GM12874 (cell line): ENCODE data around the gene PGM1.
A peak's percentile ranks its signal among the peaks of the same experiment; 100 is the strongest.

ENCODE experiments used
- TF ChIP-seq, protein P1 (sequence below): IDR thresholded peaks from 2 replicates; pipeline ENCODE4 v1.5.1; 2011; ENCODE audit warnings: low read depth, mild to moderate bottlenecking, control low read depth, low read length, moderate library complexity; ENCODE audit not compliant: insufficient read depth

PGM1 gene

DNA sequence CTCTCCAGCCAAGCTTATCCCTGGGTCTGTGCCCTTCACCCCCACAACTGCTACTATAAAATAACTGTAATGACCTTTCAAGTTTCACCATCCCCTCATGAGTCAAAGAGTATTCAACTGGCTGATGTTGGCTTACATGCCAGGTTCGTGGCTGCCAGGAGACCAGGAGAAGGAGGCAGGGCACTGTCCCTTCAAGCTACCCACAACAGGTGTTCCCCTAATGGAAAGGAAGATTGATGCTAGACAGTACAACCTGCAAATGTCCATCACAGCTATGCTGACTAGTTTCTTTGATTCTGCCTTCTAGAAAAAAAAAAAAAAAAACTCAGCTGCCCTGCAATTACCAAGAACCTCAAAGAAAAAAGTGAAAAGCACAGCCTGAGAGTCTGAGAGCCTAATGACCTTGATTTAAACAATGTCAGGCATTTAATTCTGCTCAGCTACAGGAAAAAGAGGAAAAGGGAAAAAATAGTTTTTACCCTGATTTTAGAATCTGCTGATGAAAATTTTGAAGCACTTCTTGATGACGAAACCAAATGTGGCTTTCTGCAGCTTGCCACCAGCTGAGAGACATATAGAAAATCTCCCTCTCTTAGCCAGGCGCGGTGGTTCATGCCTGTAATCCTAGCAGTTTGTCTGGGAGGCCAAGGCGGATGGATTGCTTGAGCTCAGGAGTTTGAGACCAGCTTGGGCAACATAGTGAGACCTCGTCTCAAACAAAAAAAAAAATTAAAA lies 97.9 kb downstream of the PGM1 start:
- TF ChIP-seq, protein P1, sequence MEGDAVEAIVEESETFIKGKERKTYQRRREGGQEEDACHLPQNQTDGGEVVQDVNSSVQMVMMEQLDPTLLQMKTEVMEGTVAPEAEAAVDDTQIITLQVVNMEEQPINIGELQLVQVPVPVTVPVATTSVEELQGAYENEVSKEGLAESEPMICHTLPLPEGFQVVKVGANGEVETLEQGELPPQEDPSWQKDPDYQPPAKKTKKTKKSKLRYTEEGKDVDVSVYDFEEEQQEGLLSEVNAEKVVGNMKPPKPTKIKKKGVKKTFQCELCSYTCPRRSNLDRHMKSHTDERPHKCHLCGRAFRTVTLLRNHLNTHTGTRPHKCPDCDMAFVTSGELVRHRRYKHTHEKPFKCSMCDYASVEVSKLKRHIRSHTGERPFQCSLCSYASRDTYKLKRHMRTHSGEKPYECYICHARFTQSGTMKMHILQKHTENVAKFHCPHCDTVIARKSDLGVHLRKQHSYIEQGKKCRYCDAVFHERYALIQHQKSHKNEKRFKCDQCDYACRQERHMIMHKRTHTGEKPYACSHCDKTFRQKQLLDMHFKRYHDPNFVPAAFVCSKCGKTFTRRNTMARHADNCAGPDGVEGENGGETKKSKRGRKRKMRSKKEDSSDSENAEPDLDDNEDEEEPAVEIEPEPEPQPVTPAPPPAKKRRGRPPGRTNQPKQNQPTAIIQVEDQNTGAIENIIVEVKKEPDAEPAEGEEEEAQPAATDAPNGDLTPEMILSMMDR: no peak

DNA sequence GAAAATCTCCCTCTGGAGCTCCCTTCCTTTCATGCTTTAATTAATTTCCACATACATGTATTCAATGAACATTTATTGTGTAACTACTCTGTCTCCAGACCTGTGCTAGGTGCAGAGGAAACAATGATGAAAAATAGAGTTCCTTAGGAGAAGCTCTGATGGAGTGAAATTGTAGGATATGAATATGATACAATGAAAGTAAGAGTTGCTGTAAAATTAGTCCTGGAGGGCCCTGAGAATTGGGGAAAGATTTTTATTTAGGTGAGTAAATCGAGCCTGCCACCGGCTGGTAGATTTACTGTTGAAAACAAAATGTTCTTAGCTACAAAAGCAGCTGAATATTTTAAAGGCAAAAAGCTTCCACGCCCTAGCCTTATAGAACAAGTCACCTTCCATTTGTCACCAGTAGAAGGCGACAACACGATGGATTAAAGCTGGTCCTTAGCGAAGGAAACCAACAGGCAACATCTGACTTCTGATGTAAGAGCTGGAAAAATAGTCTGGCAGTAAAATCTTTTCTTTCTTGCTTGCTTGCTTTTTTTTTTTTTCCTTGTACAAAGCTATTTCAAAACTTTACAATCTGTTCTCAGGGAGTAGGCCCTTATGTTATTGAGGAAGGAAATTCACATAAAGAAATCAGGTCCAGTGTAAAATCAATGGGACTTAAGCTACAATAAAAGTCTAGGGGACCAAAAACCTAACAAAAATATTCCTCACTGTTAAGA lies 98.7 kb downstream of the PGM1 start:
- TF ChIP-seq, protein P1: peak; percentile 77

DNA sequence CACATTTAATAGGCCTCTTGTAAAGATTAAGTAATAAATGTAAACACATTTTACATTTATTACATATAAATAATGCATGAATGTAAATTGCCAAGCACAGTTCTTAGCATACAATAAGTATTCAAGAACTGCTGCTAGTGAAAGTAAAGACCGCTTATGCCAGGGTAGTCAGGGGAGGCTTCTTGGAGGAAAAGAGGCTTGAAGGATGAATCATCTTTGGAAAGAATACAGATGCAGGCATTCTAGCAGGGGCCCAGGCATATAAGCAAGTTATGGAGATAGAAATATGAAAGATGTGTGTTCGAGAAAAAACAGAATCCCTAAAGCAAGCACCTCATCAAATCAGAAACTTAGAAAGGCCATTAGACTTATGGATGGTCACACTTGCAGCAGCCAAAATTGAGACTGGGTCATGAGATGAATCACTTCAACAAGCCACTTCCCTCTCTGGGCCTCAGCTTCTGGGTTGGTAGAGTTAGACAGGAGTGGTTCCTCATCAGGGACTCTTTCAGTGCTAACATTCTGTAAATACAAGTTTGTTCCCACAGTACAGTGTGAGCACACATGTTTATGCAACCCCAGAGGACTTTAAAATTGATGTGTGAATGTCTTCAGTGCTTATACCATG lies 100.8 kb downstream of the PGM1 start:
- TF ChIP-seq, protein P1: no peak

DNA sequence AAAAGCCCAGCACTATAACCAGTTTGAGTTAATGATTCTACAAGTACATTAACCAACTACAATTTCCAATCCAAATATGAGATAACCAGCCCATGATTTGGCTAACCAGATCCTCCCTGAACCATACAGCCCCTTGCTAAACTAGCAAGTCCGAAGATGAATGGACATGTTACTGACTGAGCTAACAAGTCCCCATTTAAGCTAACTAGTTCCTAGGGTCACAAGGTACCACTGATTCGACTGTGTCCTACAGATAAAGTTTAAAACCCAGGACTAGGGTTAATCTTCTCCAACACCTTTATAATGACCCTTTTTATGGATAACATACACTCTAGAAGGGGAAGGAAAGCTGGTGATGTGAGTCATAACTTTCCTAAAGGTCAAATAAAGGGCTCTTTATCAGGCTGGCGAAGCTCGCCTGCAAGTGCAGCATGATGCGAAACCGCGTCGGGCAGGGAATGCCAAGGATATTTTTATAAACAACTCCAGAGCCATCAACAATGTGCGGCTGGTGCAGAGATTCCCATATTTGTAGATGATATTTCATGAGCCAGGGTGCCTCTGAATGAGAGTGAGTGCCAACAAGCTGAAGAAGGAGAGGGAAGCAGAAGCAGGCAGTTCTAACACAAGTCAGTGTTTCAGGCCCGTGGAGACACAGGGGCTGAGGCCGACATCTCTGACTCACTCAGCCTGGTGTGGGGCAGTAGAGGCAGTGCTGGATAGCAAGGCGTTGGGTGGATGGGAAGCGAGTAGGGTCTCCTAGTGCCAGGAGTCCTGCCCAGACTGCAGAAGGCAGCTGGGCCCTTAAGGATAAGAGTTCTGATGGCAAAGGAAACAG lies 105.0 kb downstream of the PGM1 start:
- TF ChIP-seq, protein P1: no peak

DNA sequence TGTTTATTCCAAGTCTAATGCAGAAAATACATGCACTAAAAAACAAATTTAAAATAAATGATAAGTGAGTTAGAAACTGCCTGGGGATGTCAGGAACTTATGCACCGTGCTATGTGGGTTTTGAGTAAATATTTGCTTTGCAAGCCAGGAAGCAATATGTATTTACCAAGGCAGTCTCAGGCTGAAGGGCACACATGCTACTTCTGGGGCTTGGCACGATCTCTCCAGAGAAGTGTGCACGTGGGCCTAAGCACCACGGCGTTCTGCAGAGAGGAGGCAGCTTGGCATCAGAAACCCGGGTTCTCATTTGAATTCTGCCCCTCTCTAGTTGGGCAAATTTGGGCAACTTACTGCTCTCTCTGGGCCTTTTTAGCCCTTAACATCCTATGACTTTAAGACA lies 108.0 kb downstream of the PGM1 start:
- TF ChIP-seq, protein P1: no peak

DNA sequence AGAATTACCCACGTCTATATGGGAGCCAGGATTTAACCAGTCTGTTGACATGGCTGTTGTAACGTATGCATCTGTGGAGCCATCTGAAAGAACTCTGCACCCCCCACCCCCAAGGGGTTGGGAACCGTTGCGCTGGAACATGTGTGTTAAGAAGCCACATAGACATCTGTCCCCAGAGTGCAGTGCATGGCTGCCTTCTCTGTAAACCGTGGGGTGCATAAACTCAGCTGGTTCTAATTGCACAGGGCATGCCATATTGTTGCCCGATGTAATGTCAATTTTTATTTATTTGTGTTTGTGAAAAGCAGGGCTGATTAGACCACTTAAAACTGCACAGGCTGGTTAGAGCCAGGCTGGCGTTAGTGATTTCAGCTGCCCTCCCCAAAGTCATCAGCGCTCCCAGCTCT lies 110.5 kb downstream of the PGM1 start:
- TF ChIP-seq, protein P1: no peak
